Gastroesophageal sphincter (tissue), 4 donors: ENCODE results near the gene HEPACAM. TPM values are rescaled to one million over a fixed set of nuclear protein-coding genes. Genes with fewer than 3 reads are reported as not detected.

Source experiments
- ATAC-seq: fragments of 150-250 bp; one replicate; pipeline ENCODE4 v1.9.1; 2016; ENCODE audit warnings: mild to moderate bottlenecking, moderate library complexity
- H3K27ac ChIP-seq, 4 donors: fragments of 200-600 bp; sonication (generic) in 3 of 4; 1 replicate in 3 of 4; 2 replicates in 1 of 4; pipeline ENCODE4 v1.5.1; 2016 to 2019
- H3K27me3 ChIP-seq: fragments of 200-600 bp; sonication (generic); one replicate; pipeline ENCODE4 v1.5.1; 2019
- H3K36me3 ChIP-seq, 2 donors: fragments of 200-600 bp; sonication (generic); one replicate each; pipeline ENCODE4 v1.5.1; 2019; ENCODE audit warnings: control low read depth in 1 of 2
- H3K4me1 ChIP-seq, 3 donors: fragments of 200-600 bp; sonication (generic); 1 replicate in 2 of 3; 2 replicates in 1 of 3; pipeline ENCODE4 v1.5.1; 2016 to 2019; ENCODE audit warnings: control low read depth in 2 of 3
- H3K4me3 ChIP-seq, 2 donors: fragments of 200-600 bp; sonication (generic); one replicate each; pipeline ENCODE4 v1.5.1; 2019; ENCODE audit warnings: mild to moderate bottlenecking in 1 of 2, moderate library complexity in 1 of 2
- H3K9me3 ChIP-seq, 3 donors: fragments of 200-600 bp; sonication (generic); one replicate each; pipeline ENCODE4 v1.5.1; 2017 to 2019; ENCODE audit warnings: control low read depth in 2 of 3
- EP300 ChIP-seq: sonication (generic); formaldehyde crosslinking; IDR thresholded peaks from one replicate; pipeline ENCODE4 v1.6.1; 2017; ENCODE audit warnings: antibody characterized with exemption, mild to moderate bottlenecking
- POLR2A ChIP-seq, 2 donors: fragments of 450-650 bp; IDR thresholded peaks; one replicate each; pipeline ENCODE4 v1.6.1; 2017; ENCODE audit warnings: antibody characterized with exemption in 2 of 2, mild to moderate bottlenecking in 2 of 2, moderate library complexity in 1 of 2
- POLR2AphosphoS5 ChIP-seq: sonication (generic); formaldehyde crosslinking; IDR thresholded peaks from one replicate; pipeline ENCODE4 v1.6.1; 2017; ENCODE audit warnings: antibody characterized with exemption
- WGBS, 2 donors: methylation state at CpG; one replicate each; pipeline ENCODE4 v1.1.5; 2018; ENCODE audit warnings: low coverage in 1 of 2; 5-methylcytosine and 5-hydroxymethylcytosine counted together
- total RNA-seq, 4 donors: library from RNA; depleted of rRNA; stranded (reverse); fragments of >200 nt; gene quantifications; one replicate each; pipeline ENCODE4 v1.1.0, GENCODE V29; 2016
- TF ChIP-seq, protein P1 (sequence below), 4 experiments: fragments of 200-600 bp in 2 of 4; fragments of 450-650 bp in 2 of 4; sonication (generic) in 1 of 4; IDR thresholded peaks; one replicate each; pipeline ENCODE4 v1.5.1; 2017 to 2019; ENCODE audit warnings: antibody characterized with exemption in 4 of 4, mild to moderate bottlenecking in 2 of 4, moderate library complexity in 2 of 4

Gene HEPACAM
- total RNA-seq, 4 donors from 2014 or later = 0.31 to 2.1 (median 0.81) TPM; not detected in 1

DNA sequence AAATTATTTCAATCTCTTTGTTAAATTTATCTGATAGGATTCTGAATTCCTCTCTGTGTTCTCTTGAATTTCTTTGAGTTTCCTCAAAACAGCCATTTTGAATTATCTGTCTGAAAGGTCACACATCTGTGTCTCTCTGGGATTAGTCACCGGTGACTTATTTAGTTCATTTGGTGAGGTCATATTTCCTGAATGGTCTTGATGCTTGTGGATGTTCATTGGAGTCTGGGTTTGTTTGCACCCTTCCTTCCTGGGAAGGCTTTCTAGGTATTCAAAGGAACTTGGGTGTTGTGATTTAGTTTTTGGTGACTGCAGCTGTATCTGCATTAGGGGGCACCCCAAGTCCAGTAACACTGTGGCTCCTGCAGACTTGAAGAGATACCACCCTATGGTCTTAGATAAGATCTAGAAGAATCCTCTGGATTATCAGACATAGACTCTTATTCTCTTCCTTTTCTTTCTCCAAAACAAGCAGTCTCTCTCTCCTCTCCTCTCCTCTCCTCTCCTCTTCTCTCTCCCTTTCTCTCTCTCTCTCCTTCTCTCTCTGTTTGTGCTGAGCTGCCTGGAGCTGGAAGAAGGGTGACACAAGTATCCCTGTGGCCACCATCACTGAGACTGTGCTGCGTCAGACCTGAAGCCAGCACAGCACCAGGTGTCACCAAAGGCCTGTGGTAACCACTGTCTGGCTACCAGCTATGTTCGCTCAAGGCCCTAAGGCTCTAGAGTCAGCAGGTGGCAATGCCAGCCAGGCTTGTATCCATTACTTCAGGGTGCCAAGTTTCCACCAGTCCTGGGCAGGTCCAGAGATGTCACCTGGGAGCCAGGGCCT, 20.1 kb downstream of the HEPACAM start:
- H3K4me3 ChIP-seq = no peak overlapping the region
- ATAC-seq = no peak
- TF ChIP-seq EP300 (no peak), POLR2A (IDR thresholded peaks at IDR 0.05) (no peak)
- WGBS, 2 donors = 81 to 86% methylated on average over 1 to 3 of the region's 3 CpGs
- peaks cover 0 to 6% (median 0%) of the 10 kb centered on the region in 3 donors for H3K4me1 ChIP-seq
- no peak overlapping the region for H3K27ac ChIP-seq
- peaks cover 0 to 13% (median 0%) of the 10 kb centered on the region in 3 donors for H3K9me3 ChIP-seq
- peaks cover 24% of the 10 kb centered on the region for H3K27me3 ChIP-seq
- H3K36me3 ChIP-seq = no peaks in the 10 kb centered on the region

GRCh38 chr11:124902616-124903015, 33.2 kb downstream of the HEPACAM start:
- 90 to 100% methylated on average over 1 of the region's 1 CpG for WGBS, 2 donors
- H3K27me3 ChIP-seq = peaks cover 8% of the 10 kb centered on the region
- ATAC-seq = no peak
- H3K4me3 ChIP-seq = no peak overlapping the region
- H3K4me1 ChIP-seq = peaks cover 0 to 25% (median 13%) of the 10 kb centered on the region in 3 donors
- TF ChIP-seq POLR2A (IDR thresholded peaks at IDR 0.05) = no peak
- TF ChIP-seq, protein P1, sequence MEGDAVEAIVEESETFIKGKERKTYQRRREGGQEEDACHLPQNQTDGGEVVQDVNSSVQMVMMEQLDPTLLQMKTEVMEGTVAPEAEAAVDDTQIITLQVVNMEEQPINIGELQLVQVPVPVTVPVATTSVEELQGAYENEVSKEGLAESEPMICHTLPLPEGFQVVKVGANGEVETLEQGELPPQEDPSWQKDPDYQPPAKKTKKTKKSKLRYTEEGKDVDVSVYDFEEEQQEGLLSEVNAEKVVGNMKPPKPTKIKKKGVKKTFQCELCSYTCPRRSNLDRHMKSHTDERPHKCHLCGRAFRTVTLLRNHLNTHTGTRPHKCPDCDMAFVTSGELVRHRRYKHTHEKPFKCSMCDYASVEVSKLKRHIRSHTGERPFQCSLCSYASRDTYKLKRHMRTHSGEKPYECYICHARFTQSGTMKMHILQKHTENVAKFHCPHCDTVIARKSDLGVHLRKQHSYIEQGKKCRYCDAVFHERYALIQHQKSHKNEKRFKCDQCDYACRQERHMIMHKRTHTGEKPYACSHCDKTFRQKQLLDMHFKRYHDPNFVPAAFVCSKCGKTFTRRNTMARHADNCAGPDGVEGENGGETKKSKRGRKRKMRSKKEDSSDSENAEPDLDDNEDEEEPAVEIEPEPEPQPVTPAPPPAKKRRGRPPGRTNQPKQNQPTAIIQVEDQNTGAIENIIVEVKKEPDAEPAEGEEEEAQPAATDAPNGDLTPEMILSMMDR (IDR thresholded peaks at IDR 0.05) = no peak
- no peaks in the 10 kb centered on the region for H3K9me3 ChIP-seq
- H3K36me3 ChIP-seq = no peaks in the 10 kb centered on the region
- no peak overlapping the region for H3K27ac ChIP-seq

- 50 to 58% methylated on average over 3 of the region's 5 CpGs for WGBS, 2 donors
- H3K27ac ChIP-seq = peak overlapping the region in 3 of 4 donors; percentile 66 to 80 (median 79)
Observed at GRCh38 chr11:124900464-124900863, 35.4 kb downstream of the HEPACAM start.

DNA sequence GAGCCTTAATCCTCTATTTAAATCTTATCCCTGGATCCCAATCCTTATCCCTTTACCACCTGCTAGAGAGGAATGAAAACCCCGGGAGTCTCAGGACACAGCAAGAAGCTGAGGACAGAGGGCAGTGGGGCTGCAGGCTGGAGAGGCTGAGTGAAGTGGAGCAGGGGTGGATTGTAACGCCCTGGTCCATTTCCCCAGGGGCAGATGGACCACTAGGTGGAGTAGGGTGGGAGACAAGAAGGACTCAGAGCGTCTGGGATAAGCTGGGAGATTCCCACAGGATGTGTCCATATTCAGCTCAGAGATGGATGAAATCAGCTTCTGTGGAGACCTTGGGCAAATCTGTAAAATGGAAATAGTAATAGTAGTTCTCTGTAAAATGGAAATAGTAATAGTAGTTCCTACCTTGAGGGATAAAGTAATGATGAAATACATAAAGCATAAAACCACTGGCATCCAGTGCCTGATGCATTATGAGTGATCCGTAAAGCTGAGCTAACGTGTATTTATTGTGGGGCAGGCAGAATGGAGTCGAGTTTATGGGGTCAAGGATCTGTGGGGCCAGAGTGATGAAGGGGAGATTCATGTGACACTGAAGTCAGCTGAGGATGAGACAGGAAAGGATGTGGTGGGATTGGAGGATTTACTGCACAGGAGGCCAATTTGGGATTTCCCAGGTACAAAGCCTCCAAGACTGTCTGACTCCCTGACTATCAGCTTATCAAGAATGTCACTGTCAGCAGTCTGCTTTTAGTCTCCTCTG, 36.3 kb downstream of the HEPACAM start:
- no peak overlapping the region for H3K4me3 ChIP-seq
- H3K4me1 ChIP-seq = peaks cover 0 to 39% (median 15%) of the 10 kb centered on the region in 3 donors
- TF ChIP-seq POLR2A (IDR thresholded peaks at IDR 0.05) = no peak
- TF ChIP-seq EP300 = no peak
- WGBS, 2 donors = 32 to 45% methylated on average over 5 to 6 of the region's 6 CpGs
- no peak for ATAC-seq
- H3K9me3 ChIP-seq = no peaks in the 10 kb centered on the region
- no peaks in the 10 kb centered on the region for H3K36me3 ChIP-seq
- peak overlapping the region; percentile 19 to 80 (median 72) for H3K27ac ChIP-seq
- H3K27me3 ChIP-seq = peaks cover 8% of the 10 kb centered on the region

More at GRCh38 chr11:124900464-124900863, 35.4 kb downstream of the HEPACAM start:
- H3K27me3 ChIP-seq = peaks cover 8% of the 10 kb centered on the region
- H3K4me1 ChIP-seq = peaks cover 0 to 34% (median 15%) of the 10 kb centered on the region in 3 donors
- peak; percentile 69 for ATAC-seq
- no peaks in the 10 kb centered on the region for H3K36me3 ChIP-seq
- TF ChIP-seq POLR2AphosphoS5 (peak; percentile 31), EP300 (no peak)
- no peak overlapping the region for H3K4me3 ChIP-seq
- no peaks in the 10 kb centered on the region for H3K9me3 ChIP-seq

GRCh38 chr11:124898711-124899110, 37.1 kb downstream of the HEPACAM start:
- Histone ChIP-seq H3K4me1 (peaks cover 0 to 46% (median 15%) of the 10 kb centered on the region in 3 donors), H3K9me3 (no peaks in the 10 kb centered on the region)

GRCh38 chr11:124898263-124898680, 37.6 kb downstream of the HEPACAM start:
- Histone ChIP-seq H3K27me3 (peaks cover 8% of the 10 kb centered on the region), H3K4me3 (no peak overlapping the region), H3K4me1 (peaks cover 0 to 49% (median 15%) of the 10 kb centered on the region in 3 donors), H3K36me3 (no peaks in the 10 kb centered on the region), H3K9me3 (no peaks in the 10 kb centered on the region), H3K27ac (peak overlapping the region; percentile 15 to 80 (median 72))
- 27 to 42% methylated on average over 2 to 3 of the region's 3 CpGs for WGBS, 2 donors
- ATAC-seq = peak; percentile 38
- no peak for TF ChIP-seq POLR2AphosphoS5
- TF ChIP-seq, protein P1 (IDR thresholded peaks at IDR 0.05) = peak in 1 of 4 experiments; percentile 16

More at GRCh38 chr11:124898711-124899110, 37.1 kb downstream of the HEPACAM start:
- Histone ChIP-seq H3K27ac (peak overlapping the region in 3 of 4 donors; percentile 66 to 80 (median 79)), H3K4me3 (no peak overlapping the region), H3K27me3 (peaks cover 8% of the 10 kb centered on the region), H3K36me3 (no peaks in the 10 kb centered on the region)
- TF ChIP-seq, protein P1 (IDR thresholded peaks at IDR 0.05) = no peak
- peak; percentile 16 for TF ChIP-seq POLR2AphosphoS5
- ATAC-seq = peak; percentile 24
- no CpG with 5 or more reads among the region's 5 CpGs for WGBS, 2 donors
